Neural cell (in vitro differentiated cells): ENCODE measurements around the gene DEFB115. TPM values are rescaled to one million over a fixed set of nuclear protein-coding genes. Genes with fewer than 3 reads are reported as not detected.

Experiments
- H2AFZ ChIP-seq: fragments of 200-600, 300-800 bp; sonication (generic), shearing (Covaris generic); 2 replicates; pipeline ENCODE4 v1.6.0; 2014; ENCODE audit warnings: low read depth, mild to moderate bottlenecking, antibody characterized with exemption, low read length, moderate library complexity
- H3F3A ChIP-seq: fragments of 200-600 bp; shearing (Covaris generic); 2 replicates; pipeline ENCODE4 v1.6.1; 2016; ENCODE audit warnings: mild to moderate bottlenecking, moderate library complexity, mixed read lengths, antibody characterized with exemption, low read length; ENCODE audit not compliant: insufficient read depth, poor library complexity, severe bottlenecking
- H3K27ac ChIP-seq: fragments of 200-600, 300-800 bp; sonication (generic), shearing (Covaris generic); 2 replicates; pipeline ENCODE4 v1.5.1; 2014; ENCODE audit warnings: mild to moderate bottlenecking, low read length, moderate library complexity
- H3K27me3 ChIP-seq: fragments of 300-800, 200-600 bp; sonication (generic), shearing (Covaris generic); 2 replicates; pipeline ENCODE4 v1.6.0; 2014; ENCODE audit warnings: mild to moderate bottlenecking, low read depth, low read length, moderate library complexity; ENCODE audit not compliant: insufficient read depth
- H3K36me3 ChIP-seq: fragments of 300-800, 200-600 bp; sonication (generic), shearing (Covaris generic); 2 replicates; pipeline ENCODE4 v1.5.1; 2014; ENCODE audit warnings: mild to moderate bottlenecking, antibody characterized with exemption, low read length, moderate library complexity; ENCODE audit not compliant: insufficient read depth
- H3K4me2 ChIP-seq: fragments of 300-800, 200-600 bp; sonication (generic), shearing (Covaris generic); 2 replicates; pipeline ENCODE4 v1.6.0; 2014; ENCODE audit warnings: mild to moderate bottlenecking, low read length
- H3K4me3 ChIP-seq: fragments of 300-800, 200-600 bp; sonication (generic), shearing (Covaris generic); 2 replicates; pipeline ENCODE4 v1.5.1; 2014; ENCODE audit warnings: mild to moderate bottlenecking, low read length, moderate library complexity
- H3K79me2 ChIP-seq: fragments of 200-600 bp; shearing (Covaris generic); replicated peaks from 2 replicates; pipeline ENCODE4 v1.6.0; 2014; ENCODE audit warnings: mild to moderate bottlenecking, low read length, moderate library complexity; ENCODE audit not compliant: insufficient read depth
- H3K9ac ChIP-seq: fragments of 300-800, 200-600 bp; sonication (generic), shearing (Covaris generic); 2 replicates; pipeline ENCODE4 v1.6.1; 2016; ENCODE audit warnings: mild to moderate bottlenecking, low read length, mixed read lengths
- H3K9me2 ChIP-seq: fragments of 200-600 bp; shearing (Covaris generic); 2 replicates; pipeline ENCODE4 v1.6.1; 2016; ENCODE audit warnings: mild to moderate bottlenecking, low read length, mixed read lengths; ENCODE audit not compliant: insufficient read depth
- H3K9me3 ChIP-seq: fragments of 200-600, 300-800 bp; sonication (generic), shearing (Covaris generic); 2 replicates; pipeline ENCODE4 v1.6.1; 2016; ENCODE audit warnings: mild to moderate bottlenecking, mixed run types, low read length, moderate library complexity, mixed read lengths
- H4K20me1 ChIP-seq: fragments of 200-600 bp; shearing (Covaris generic); 2 replicates; pipeline ENCODE4 v1.6.1; 2016; ENCODE audit warnings: mild to moderate bottlenecking, mixed run types; ENCODE audit not compliant: insufficient read depth
- EP300 ChIP-seq: fragments of 450-650 bp; conservative IDR thresholded peaks from 2 replicates; pipeline ENCODE4 v1.6.1; 2014; ENCODE audit warnings: antibody characterized with exemption, mild to moderate bottlenecking, moderate library complexity; ENCODE audit not compliant: poor library complexity, severe bottlenecking
- EZH2 ChIP-seq: fragments of 200-600, 300-800 bp; shearing (Covaris generic), sonication (generic); IDR thresholded peaks from 2 replicates; pipeline ENCODE4 v1.6.1; 2014; ENCODE audit warnings: antibody characterized with exemption, low read length, borderline replicate concordance, mild to moderate bottlenecking; ENCODE audit not compliant: insufficient read depth, poor library complexity, severe bottlenecking
- MXI1 ChIP-seq: fragments of 450-650 bp; conservative IDR thresholded peaks from 2 replicates; pipeline ENCODE4 v1.6.1; 2014; ENCODE audit warnings: antibody characterized with exemption, mild to moderate bottlenecking; ENCODE audit not compliant: poor library complexity, severe bottlenecking
- POLR2AphosphoS5 ChIP-seq: IDR thresholded peaks from 2 replicates; pipeline ENCODE4 v1.6.1; 2012
- RAD21 ChIP-seq: fragments of 450-650 bp; conservative IDR thresholded peaks from 2 replicates; pipeline ENCODE4 v1.6.1; 2014; ENCODE audit warnings: antibody characterized with exemption, mild to moderate bottlenecking, moderate library complexity
- SMC3 ChIP-seq: fragments of 450-650 bp; conservative IDR thresholded peaks from 2 replicates; pipeline ENCODE4 v1.6.1; 2014; ENCODE audit warnings: antibody characterized with exemption, mild to moderate bottlenecking, moderate library complexity; ENCODE audit not compliant: poor library complexity
- TAF1 ChIP-seq: IDR thresholded peaks from 2 replicates; pipeline ENCODE4 v1.6.1; 2012; ENCODE audit warnings: low read depth
- polyA plus RNA-seq: library from polyadenylated mRNA; depleted of rRNA; stranded (reverse); fragments of >200 nt; gene quantifications from 2 replicates; pipeline ENCODE4 v1.2.3, GENCODE V29; 2014
- TF ChIP-seq, protein P1 (sequence below): fragments of 450-650 bp; IDR thresholded peaks from 2 replicates; pipeline ENCODE4 v1.5.1; 2014; ENCODE audit warnings: antibody characterized with exemption, mild to moderate bottlenecking, moderate library complexity; ENCODE audit not compliant: poor library complexity, severe bottlenecking
- TF ChIP-seq, protein P2 (sequence below): IDR thresholded peaks from 2 replicates; pipeline ENCODE4 v1.6.1; 2012; ENCODE audit warnings: borderline replicate concordance

The DEFB115 gene
- polyA plus RNA-seq, 1 donor from 2014 or later: not detected

DNA sequence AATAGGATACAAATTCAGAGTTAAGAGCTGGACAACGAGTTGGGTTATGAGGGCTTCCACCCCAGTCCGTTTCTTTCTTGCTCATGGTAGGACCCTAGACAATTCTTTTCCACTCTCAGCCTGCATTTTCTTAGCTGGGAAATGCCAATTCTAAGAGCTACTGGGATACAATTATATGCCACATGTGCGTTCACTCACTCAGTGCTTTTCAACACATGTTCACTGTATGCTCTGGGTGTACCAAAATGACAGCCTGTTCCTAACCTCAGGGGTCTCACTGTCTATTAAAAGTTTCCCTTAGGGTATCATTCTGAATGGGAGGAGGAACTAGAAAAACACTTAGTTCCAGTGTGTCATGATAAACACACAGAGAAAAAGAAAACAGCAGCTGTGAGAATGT lies 505 bp upstream of the DEFB115 start:
- Histone ChIP-seq H2AFZ (no peak overlapping the region), H3K27ac (no peak overlapping the region), H3K27me3 (no peaks in the 10 kb centered on the region), H3K4me3 (no peak overlapping the region), H3K9me2 (no peaks in the 10 kb centered on the region), H3K9me3 (peaks cover 8% of the 10 kb centered on the region), H3K36me3 (no peaks in the 10 kb centered on the region), H3F3A (no peaks in the 10 kb centered on the region), H3K4me2 (no peak overlapping the region), H4K20me1 (no peaks in the 10 kb centered on the region), H3K9ac (no peak overlapping the region), H3K79me2 (no peaks in the 10 kb centered on the region)
- TF ChIP-seq SMC3: no peak
- no peak for TF ChIP-seq TAF1
- TF ChIP-seq, protein P1, sequence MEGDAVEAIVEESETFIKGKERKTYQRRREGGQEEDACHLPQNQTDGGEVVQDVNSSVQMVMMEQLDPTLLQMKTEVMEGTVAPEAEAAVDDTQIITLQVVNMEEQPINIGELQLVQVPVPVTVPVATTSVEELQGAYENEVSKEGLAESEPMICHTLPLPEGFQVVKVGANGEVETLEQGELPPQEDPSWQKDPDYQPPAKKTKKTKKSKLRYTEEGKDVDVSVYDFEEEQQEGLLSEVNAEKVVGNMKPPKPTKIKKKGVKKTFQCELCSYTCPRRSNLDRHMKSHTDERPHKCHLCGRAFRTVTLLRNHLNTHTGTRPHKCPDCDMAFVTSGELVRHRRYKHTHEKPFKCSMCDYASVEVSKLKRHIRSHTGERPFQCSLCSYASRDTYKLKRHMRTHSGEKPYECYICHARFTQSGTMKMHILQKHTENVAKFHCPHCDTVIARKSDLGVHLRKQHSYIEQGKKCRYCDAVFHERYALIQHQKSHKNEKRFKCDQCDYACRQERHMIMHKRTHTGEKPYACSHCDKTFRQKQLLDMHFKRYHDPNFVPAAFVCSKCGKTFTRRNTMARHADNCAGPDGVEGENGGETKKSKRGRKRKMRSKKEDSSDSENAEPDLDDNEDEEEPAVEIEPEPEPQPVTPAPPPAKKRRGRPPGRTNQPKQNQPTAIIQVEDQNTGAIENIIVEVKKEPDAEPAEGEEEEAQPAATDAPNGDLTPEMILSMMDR: no peak
- TF ChIP-seq, protein P2, sequence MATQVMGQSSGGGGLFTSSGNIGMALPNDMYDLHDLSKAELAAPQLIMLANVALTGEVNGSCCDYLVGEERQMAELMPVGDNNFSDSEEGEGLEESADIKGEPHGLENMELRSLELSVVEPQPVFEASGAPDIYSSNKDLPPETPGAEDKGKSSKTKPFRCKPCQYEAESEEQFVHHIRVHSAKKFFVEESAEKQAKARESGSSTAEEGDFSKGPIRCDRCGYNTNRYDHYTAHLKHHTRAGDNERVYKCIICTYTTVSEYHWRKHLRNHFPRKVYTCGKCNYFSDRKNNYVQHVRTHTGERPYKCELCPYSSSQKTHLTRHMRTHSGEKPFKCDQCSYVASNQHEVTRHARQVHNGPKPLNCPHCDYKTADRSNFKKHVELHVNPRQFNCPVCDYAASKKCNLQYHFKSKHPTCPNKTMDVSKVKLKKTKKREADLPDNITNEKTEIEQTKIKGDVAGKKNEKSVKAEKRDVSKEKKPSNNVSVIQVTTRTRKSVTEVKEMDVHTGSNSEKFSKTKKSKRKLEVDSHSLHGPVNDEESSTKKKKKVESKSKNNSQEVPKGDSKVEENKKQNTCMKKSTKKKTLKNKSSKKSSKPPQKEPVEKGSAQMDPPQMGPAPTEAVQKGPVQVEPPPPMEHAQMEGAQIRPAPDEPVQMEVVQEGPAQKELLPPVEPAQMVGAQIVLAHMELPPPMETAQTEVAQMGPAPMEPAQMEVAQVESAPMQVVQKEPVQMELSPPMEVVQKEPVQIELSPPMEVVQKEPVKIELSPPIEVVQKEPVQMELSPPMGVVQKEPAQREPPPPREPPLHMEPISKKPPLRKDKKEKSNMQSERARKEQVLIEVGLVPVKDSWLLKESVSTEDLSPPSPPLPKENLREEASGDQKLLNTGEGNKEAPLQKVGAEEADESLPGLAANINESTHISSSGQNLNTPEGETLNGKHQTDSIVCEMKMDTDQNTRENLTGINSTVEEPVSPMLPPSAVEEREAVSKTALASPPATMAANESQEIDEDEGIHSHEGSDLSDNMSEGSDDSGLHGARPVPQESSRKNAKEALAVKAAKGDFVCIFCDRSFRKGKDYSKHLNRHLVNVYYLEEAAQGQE: no peak
- no peak for TF ChIP-seq EZH2
- TF ChIP-seq EP300: no peak
- TF ChIP-seq RAD21: no peak
- TF ChIP-seq MXI1: no peak
- TF ChIP-seq POLR2AphosphoS5: no peak

DNA sequence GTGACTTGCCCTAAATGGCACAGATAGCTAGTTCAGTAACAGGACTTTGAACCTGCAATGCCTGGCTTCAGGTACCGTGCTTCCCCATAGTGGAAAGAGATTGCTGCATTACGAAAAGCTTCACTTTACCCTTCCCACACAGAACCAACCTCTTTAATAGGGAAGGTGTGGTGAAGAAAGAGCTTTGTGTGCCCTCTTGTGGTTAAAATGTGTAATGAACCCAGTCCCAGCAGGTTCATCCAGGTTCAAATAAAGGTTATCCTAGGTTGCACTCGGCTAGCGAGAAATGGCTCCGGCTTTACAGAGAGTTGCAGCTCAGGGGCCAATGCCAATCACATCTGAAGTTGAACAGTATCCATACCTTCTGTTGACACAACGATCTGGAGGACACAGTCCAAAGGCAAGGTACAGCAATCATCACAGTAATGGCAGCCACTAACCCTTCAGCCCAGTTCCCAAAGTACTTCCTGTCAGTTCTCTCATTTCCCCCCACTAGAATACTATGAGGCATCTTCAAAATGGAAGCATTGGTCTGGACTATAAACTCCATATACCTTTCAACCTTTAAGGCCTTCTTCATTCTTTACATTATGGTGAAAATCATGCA lies 3.0 kb downstream of the DEFB115 start:
- Histone ChIP-seq H3K9me3 (peaks cover 8% of the 10 kb centered on the region), H3K79me2 (no peaks in the 10 kb centered on the region)
- TF ChIP-seq, protein P1: no peak
- TF ChIP-seq, protein P2: no peak
- TF ChIP-seq EZH2 (no peak), MXI1 (no peak)

More for the DNA sequence above, 3.0 kb downstream of the DEFB115 start:
- H3K4me2 ChIP-seq: no peak overlapping the region
- no peak overlapping the region for H3K9ac ChIP-seq
- no peaks in the 10 kb centered on the region for H3K27me3 ChIP-seq
- H4K20me1 ChIP-seq: no peaks in the 10 kb centered on the region
- H3K36me3 ChIP-seq: no peaks in the 10 kb centered on the region
- no peaks in the 10 kb centered on the region for H3F3A ChIP-seq
- no peaks in the 10 kb centered on the region for H3K9me2 ChIP-seq
- no peak overlapping the region for H3K4me3 ChIP-seq
- H2AFZ ChIP-seq: no peak overlapping the region
- no peak overlapping the region for H3K27ac ChIP-seq
